Limb (tissue), 2 donors: ENCODE data around the gene KLHL4.
"Not testable (repeated sequence)": the region's sequence is repeated elsewhere in the genome, so short reads cannot be mapped to it uniquely, and the experiment has no call there.

Experiments used
- DNase-seq, 2 donors: peaks; one replicate each; pipeline ENCODE4 v3.0.0-alpha.2; 2016; ENCODE audit errors: extremely low spot score in 2 of 2

Gene KLHL4

GRCh38 chrX:87517571-87518141, at the start of gene KLHL4:
TSS of gene KLHL4 (plus strand) at chrX:87517802. CDS start at chrX:87517894, 92 bp downstream.
- peak; percentile 17 to 41 for DNase-seq

- DNase-seq = no peak
Observed at GRCh38 chrX:87468941-87469340, 48.7 kb upstream of the KLHL4 start.

DNA sequence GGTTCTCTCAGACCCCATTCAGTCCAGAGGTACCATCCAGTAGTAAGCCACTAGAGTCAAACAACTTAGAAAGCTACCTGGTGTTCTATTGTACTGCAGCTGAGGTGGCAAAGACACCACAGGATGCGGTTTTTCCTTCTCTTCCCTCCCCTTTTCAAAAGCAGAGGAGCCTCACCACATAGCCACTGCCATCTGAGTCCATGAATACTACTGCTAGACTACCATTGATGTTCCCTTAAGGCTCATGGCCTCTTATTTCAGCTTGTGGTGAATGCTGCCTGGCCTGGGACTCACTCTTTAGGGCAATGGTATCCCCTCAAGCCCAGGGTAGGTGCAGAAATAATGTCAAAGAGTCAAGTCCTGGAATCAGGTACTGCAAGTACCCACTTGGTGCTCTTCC, 41.8 kb upstream of the KLHL4 start:
- DNase-seq = no peak

- DNase-seq = not testable (repeated sequence)
Observed at GRCh38 chrX:87478703-87479102, 38.9 kb upstream of the KLHL4 start.

DNA sequence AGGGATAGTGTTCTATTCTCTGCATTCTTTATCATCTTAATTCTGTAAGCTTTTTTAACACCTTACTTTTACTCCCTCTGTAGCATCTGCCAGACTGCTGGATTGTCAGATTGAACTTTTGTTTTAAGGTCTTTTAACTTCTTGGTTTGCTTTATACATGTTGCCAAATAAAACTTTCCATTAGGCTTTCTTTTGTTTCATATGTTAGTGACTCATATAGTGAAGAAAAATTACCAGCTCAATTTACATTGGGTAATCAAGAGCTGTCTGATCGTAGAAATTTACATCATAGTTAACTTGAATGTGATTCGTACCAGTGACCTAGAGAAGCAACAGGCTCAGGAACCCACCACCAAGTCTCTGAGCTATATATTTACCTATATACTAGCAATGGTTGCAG, 28.5 kb upstream of the KLHL4 start:
- no peak for DNase-seq

DNA sequence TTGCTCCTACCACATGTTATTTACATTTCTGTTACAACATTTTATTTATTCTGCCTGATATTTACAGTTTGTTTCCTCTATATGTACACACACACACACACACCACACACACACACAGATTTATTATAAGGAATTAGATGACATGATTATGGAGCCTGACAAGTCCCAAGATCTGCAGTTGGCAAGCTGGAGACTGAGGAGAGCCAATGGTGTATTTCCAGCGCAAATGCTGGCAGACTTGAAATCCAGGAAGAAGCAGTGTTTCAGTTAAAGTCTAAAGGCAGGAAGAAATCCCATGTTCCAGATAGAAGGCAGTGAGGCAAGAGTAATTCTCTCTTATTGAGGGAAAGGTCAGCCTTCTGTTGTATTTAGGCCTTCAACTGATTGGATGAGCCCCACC, 1.8 kb upstream of the KLHL4 start:
- no peak for DNase-seq

DNA sequence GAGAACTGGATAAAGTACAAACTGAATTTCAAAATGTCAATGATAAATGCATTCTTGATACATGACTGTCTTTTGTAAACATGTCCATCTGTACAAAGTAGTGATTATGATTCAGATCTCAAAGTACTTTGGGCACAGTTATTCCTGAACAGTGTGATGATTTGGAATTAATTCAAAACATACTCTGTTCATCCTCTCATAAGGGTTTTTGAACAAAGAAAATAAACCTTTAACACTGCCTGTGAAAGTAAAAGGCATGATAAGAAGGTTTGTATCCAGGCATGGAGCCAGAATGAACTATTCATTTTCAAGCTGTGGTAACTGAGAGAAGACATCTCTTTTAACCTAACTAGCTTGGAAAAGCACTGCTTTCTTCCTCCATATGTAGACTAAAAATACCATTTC, 883 bp upstream of the KLHL4 start:
- peak in 1 of 2 donors; percentile 1 for DNase-seq

DNA sequence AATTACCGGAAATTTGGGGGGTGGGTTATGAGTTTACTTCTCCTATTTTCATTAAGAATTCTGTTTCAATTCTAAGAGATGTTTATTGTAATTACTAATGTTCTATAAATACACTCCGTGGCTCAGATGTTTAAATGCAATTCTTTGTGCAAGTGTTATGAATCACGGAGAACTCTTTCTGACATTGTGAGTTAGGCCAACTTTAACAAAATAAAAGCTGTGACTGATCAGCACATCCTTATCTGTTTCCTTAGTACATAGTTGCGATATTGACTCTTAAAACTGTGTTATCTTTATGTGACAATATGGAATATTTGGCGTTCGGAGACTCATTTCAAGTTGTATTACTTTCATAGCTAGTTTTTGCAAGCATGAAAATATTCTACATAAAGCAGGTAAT, 902 bp downstream of the KLHL4 start:
- DNase-seq = no peak

- no peak for DNase-seq
Observed at GRCh38 chrX:87525771-87526229, 8.2 kb downstream of the KLHL4 start.

GRCh38 chrX:87526281-87526680, 8.7 kb downstream of the KLHL4 start:
- DNase-seq = no peak

GRCh38 chrX:87528487-87528886, 10.9 kb downstream of the KLHL4 start:
- no peak for DNase-seq

DNA sequence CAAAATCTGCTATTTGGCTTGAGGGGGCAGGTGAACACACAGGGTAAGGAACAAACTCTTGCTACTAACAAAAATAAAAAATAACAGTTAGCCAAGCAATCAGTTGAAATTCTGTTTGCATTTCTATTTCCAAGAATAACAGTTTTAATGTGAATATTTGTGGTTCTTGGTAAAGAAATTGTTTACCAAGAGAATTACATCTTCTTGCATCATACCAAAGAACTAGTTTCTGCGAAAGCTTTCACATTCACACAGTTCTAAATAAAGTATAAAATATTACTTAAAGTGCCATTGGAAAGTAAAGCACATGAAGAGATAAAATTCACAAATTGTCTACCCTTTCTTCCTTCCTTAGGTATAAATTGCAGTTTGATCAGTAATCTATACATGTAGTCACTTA, 54.4 kb downstream of the KLHL4 start:
- no peak for DNase-seq

DNA sequence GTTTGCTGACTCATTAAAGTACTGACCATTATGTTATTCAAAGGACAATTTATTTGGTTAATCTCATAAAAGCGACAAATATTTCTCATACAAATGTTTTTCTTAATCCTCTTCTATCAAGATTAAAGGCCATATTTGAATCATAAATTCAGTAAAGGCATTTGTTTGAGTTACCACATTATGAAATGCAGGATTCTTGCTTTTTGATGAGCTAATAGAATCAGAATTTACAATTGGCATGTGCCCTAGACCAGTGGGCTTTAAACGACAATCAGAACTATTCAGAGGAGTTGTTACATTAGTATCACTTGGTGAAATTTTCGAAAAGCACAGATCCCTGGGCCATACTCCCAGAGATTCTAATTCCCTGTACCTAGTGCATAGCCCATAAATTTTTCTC, 55.3 kb downstream of the KLHL4 start:
- no peak for DNase-seq

DNA sequence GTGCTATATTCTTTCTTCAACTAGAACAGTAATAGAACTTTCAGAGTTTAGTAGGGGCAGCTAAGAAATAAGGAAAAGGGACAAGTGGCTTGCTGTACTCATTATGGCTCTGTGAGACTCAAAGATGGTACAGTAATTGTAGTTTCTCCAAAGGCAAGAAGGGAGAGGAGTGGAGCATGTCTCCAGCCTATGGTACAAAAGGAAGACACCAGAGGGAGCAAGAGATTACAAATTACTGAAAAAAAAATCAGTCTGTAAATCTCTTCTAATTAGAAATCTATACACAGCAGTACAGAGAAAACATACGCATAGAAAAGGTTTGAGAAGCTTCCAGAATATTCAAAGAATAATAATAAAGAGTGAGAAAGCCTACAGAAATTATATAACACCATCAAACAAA, 61.4 kb downstream of the KLHL4 start:
- no peak for DNase-seq

- no peak for DNase-seq
Observed at GRCh38 chrX:87580862-87581261, 63.3 kb downstream of the KLHL4 start.

DNA sequence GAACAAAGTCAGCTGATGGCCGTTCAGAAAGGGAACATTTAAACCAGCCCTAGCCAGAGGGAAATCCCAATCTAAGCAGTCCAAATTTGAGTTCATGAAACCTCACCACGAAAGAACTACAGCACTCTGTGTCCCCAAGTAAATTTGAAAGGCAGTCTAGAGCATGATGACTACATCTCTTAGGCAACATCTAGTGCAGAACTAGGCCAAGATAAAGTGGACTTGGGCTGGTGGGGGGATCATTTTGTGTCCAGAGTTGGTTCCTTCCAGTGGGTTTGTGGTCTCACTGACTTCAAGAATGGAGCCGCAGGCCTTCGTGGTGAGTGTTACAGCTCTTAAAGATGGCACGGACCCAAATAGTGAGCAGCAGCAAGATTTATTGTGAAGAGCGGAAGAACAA, 64.9 kb downstream of the KLHL4 start:
- DNase-seq = no peak

- no peak for DNase-seq
Observed at GRCh38 chrX:87583679-87584078, 66.1 kb downstream of the KLHL4 start.

DNA sequence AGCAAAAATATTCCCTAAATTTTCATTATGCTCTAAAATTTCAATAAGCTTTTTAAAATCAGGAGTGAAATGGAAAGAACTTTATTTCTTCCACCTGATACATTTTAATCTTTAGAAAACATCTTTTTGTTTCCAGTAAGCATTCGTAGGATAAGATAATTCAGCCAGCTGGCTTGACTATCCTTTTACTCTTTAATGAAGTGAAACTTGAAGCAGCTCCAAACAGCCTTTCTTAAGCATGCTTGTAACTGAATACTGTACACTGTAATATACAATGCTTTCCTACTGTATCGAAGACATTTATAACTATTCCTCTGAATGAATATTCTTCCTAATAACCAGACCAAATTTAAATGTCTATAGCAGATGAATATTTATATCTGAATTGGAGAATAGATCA, 98.8 kb downstream of the KLHL4 start:
- DNase-seq = peak in 1 of 2 donors; percentile 17

DNA sequence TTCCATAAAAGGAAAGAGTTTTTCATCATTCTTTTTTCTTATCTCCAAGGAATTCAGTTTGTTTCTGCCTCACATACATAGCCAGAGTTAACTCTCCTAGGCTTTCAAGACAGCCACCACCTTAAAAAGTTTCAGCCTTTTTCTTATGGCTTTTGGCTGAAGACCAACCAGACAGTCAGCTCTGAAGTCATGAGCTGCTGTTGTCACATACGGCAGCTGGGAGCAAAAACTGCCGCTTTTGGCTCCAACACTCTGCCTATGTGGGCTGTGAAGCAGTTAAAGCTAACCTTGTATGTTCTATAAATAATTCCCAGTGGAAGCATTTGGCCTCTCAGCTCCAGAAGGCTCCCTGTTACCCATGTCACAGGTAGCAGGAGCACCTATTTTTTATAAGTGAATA, 104.1 kb downstream of the KLHL4 start:
- DNase-seq = peak; percentile 6 to 22

DNA sequence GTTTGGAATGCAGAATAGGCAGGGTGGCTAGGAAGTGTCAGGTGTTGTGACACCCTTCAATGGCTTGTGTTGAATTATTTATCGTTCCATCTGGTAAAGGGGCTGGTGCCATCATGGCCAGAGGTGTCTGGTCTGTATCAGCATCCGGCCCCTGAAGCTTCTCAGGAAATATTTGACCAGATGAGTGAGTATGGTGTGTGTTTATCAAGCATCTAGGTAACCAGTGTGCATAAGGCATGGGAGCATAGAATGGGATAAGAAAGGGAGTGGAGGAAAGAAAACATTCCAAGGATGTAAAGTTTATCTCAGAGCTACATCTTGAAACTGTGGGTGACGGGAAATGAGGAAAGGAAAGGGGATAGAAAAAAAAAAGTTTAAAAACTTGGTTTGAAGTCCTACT, 109.4 kb downstream of the KLHL4 start:
- DNase-seq = no peak

GRCh38 chrX:87634361-87634760, 116.8 kb downstream of the KLHL4 start:
- DNase-seq = no peak

DNA sequence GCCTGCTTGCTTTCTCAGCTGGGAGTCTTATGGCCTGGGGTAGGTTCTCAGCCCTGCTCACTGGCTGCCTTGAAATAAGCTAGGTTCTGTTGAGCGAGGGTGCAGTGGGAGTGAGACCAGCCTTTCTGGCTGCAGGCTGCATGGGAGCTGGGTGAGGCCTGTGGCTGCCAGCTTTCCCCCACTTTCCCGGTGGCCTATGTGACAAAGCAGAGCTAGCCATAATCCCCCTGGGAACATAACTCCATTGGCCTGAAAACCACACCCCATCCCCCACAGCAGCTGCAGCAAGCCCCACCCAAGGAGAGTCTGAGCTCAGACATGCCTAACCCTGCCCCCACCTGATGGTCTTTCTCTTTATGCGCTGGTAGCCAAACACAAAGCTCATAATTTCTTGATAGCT, 118.9 kb downstream of the KLHL4 start:
- no peak for DNase-seq

DNA sequence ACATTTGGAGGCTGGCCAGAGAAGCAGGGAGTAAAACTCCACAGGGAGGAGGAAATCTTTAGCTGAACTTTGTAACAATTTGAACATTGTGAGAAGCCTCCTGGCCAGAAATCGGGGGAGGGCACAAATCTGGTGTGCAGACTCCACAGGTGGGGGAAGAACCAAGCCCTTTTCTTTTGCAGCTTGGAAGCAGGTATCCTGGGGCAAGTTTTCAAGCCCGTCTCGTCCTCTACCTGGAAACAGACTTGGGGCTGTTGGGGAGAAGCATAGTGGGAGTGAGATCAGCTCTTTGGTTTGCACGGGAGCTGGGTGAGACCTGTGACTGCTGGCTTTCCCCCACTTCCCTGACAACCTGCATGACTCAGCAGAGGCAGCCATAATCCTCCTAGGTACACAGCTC, 123.8 kb downstream of the KLHL4 start:
- DNase-seq = not testable (repeated sequence)

GRCh38 chrX:87661761-87662160, 144.2 kb downstream of the KLHL4 start:
- no peak for DNase-seq
